IMR-90 (cell line): ENCODE results near the gene MSLN. TPM values are rescaled to one million over a fixed set of nuclear protein-coding genes. Genes with fewer than 3 reads are reported as not detected.

Experiments
- ATAC-seq: fragments of 200-7000 bp; cut with Tn5 transposase; 2 replicates; pipeline ENCODE4 v1.9.1; 2020; ENCODE audit warnings: low read depth, mild to moderate bottlenecking, moderate library complexity
- BruUV-seq: library from RNA; stranded (reverse); fragments of 400-500 nt; replicated peaks from 2 replicates; lab custom pipeline; 2021; lab: Mats Ljungman, UMichigan
- CTCF ChIA-PET: fragments of 300-600 bp; formaldehyde crosslinking; extraction: SDS; loops from one replicate; lab custom pipeline; 2021; ENCODE audit warnings: antibody characterized with exemption; lab: Yijun Ruan, JAX
- POLR2A ChIA-PET: fragments of 300-600 bp; sonication (Branson Sonifier 250); formaldehyde crosslinking; loops from one replicate; lab custom pipeline; 2022; ENCODE audit warnings: antibody characterized with exemption; ENCODE audit not compliant: unreplicated experiment; lab: Charles Lee
- DNase-seq: peaks from one replicate; pipeline ENCODE4 v3.0.0; 2013
- H2AFZ ChIP-seq: replicated peaks from 2 replicates; pipeline ENCODE3; 2013; ENCODE audit warnings: low read length, mild to moderate bottlenecking; ENCODE audit not compliant: poor library complexity
- H2AK5ac ChIP-seq: 2 replicates; pipeline ENCODE4 v1.6.1; 2013; ENCODE audit warnings: low read depth, low read length, inconsistent platforms
- H2AK9ac ChIP-seq: replicated peaks from 2 replicates; pipeline ENCODE3; 2013; ENCODE audit warnings: mild to moderate bottlenecking, low read depth, low read length, moderate library complexity; ENCODE audit not compliant: poor library complexity
- H2BK120ac ChIP-seq: 2 replicates; pipeline ENCODE4 v1.6.1; 2013; ENCODE audit warnings: low read depth, low read length, inconsistent platforms
- H2BK15ac ChIP-seq: 3 replicates; pipeline ENCODE4 v1.6.1; 2013; ENCODE audit warnings: low read depth, low read length, inconsistent platforms
- H2BK20ac ChIP-seq: 2 replicates; pipeline ENCODE4 v1.6.1; 2013; ENCODE audit warnings: low read depth, mild to moderate bottlenecking, inconsistent platforms, low read length, moderate library complexity
- H2BK5ac ChIP-seq: 2 replicates; pipeline ENCODE4 v1.6.1; 2013; ENCODE audit warnings: mild to moderate bottlenecking, low read depth, low read length, inconsistent platforms; ENCODE audit not compliant: poor library complexity, severe bottlenecking
- H3K14ac ChIP-seq: replicated peaks from 2 replicates; pipeline ENCODE4 v1.6.1; 2013; ENCODE audit warnings: low read depth, low read length, inconsistent platforms
- H3K18ac ChIP-seq: 2 replicates; pipeline ENCODE4 v1.6.1; 2013; ENCODE audit warnings: low read depth, low read length, control low read depth
- H3K23ac ChIP-seq: 2 replicates; pipeline ENCODE4 v1.6.1; 2013; ENCODE audit warnings: low read depth, low read length, inconsistent platforms
- H3K27ac ChIP-seq: 2 replicates; pipeline ENCODE4 v1.5.1; 2013; ENCODE audit warnings: mild to moderate bottlenecking, control low read depth, low read length; ENCODE audit not compliant: insufficient read depth
- H3K27me3 ChIP-seq: 2 replicates; pipeline ENCODE4 v1.6.1; 2013; ENCODE audit warnings: low read length; ENCODE audit not compliant: control insufficient read depth, insufficient read depth
- H3K36me3 ChIP-seq: 2 replicates; pipeline ENCODE4 v1.6.1; 2013; ENCODE audit warnings: low read length, mixed read lengths; ENCODE audit not compliant: control insufficient read depth, insufficient read depth
- H3K4ac ChIP-seq: 2 replicates; pipeline ENCODE4 v1.6.1; 2013; ENCODE audit warnings: low read depth, low read length, inconsistent platforms
- H3K4me1 ChIP-seq: 2 replicates; pipeline ENCODE4 v1.6.1; 2013; ENCODE audit warnings: low read length, mixed read lengths; ENCODE audit not compliant: control insufficient read depth, insufficient read depth
- H3K4me2 ChIP-seq: 2 replicates; pipeline ENCODE4 v1.6.1; 2013; ENCODE audit warnings: low read depth, mild to moderate bottlenecking, control low read depth, low read length, moderate library complexity
- H3K4me3 ChIP-seq: 2 replicates; pipeline ENCODE4 v1.5.1; 2013; ENCODE audit warnings: low read depth, mild to moderate bottlenecking, control low read depth, low read length, moderate library complexity; ENCODE audit not compliant: insufficient read depth
- H3K56ac ChIP-seq: 2 replicates; pipeline ENCODE4 v1.6.1; 2013; ENCODE audit warnings: low read length, inconsistent platforms; ENCODE audit not compliant: insufficient read depth; ENCODE audit errors: extremely low read depth
- H3K79me1 ChIP-seq, 2 experiments: 2 replicates each; pipeline ENCODE4 v1.6.1; 2013; ENCODE audit warnings: low read length in 2 of 2, inconsistent platforms in 1 of 2, low read depth in 1 of 2
- H3K9ac ChIP-seq: 2 replicates; pipeline ENCODE4 v1.6.1; 2013; ENCODE audit warnings: low read depth, low read length, control low read depth
- H3K9me1 ChIP-seq: 2 replicates; pipeline ENCODE4 v1.6.1; 2013; ENCODE audit warnings: low read length, inconsistent platforms; ENCODE audit not compliant: insufficient read depth
- H3K9me3 ChIP-seq: 2 replicates; pipeline ENCODE4 v1.6.1; 2013; ENCODE audit warnings: low read length; ENCODE audit not compliant: control insufficient read depth, insufficient read depth
- H4K20me1 ChIP-seq: 2 replicates; pipeline ENCODE4 v1.6.1; 2013; ENCODE audit warnings: low read length, inconsistent platforms; ENCODE audit not compliant: insufficient read depth
- H4K5ac ChIP-seq: 2 replicates; pipeline ENCODE4 v1.6.1; 2013; ENCODE audit warnings: mild to moderate bottlenecking, low read depth, low read length, control low read depth
- H4K8ac ChIP-seq, 2 experiments: 2 replicates each; pipeline ENCODE4 v1.6.1; 2013; ENCODE audit warnings: low read depth in 2 of 2, low read length in 2 of 2, control low read depth in 1 of 2, inconsistent platforms in 1 of 2
- H4K91ac ChIP-seq: 2 replicates; pipeline ENCODE4 v1.6.1; 2013; ENCODE audit warnings: low read depth, low read length, inconsistent platforms; ENCODE audit not compliant: insufficient read depth
- BHLHE40 ChIP-seq: fragments of 150-350 bp; IDR thresholded peaks from 2 replicates; pipeline ENCODE4 v1.6.1; 2016; ENCODE audit warnings: mild to moderate bottlenecking, low read depth, low read length
- CEBPB ChIP-seq: IDR thresholded peaks from 2 replicates; pipeline ENCODE4 v1.6.1; 2012; ENCODE audit warnings: low read depth, low read length, improper control_type of control experiment
- CHD1 ChIP-seq: IDR thresholded peaks from 2 replicates; pipeline ENCODE4 v1.6.1; 2012; ENCODE audit warnings: low read depth, low read length, improper control_type of control experiment
- CTCF ChIP-seq: conservative IDR thresholded peaks from 2 replicates; pipeline ENCODE4 v1.5.1; 2012; ENCODE audit warnings: mild to moderate bottlenecking, low read depth, low read length, improper control_type of control experiment
- ELK1 ChIP-seq: fragments of 150-350 bp; IDR thresholded peaks from 2 replicates; pipeline ENCODE4 v1.6.1; 2016; ENCODE audit warnings: low read depth, mild to moderate bottlenecking, low read length, moderate library complexity, borderline replicate concordance
- FOS ChIP-seq: fragments of 150-350 bp; IDR thresholded peaks from 2 replicates; pipeline ENCODE4 v1.6.1; 2016; ENCODE audit warnings: low read depth, low read length
- MAZ ChIP-seq: IDR thresholded peaks from 2 replicates; pipeline ENCODE4 v1.6.1; 2012; ENCODE audit warnings: low read depth, mild to moderate bottlenecking, low read length, improper control_type of control experiment, moderate library complexity, borderline replicate concordance
- MXI1 ChIP-seq: IDR thresholded peaks from 2 replicates; pipeline ENCODE4 v1.6.1; 2012; ENCODE audit warnings: low read depth, mild to moderate bottlenecking, low read length, moderate library complexity, borderline replicate concordance
- NFE2L2 ChIP-seq: fragments of 150-350 bp; IDR thresholded peaks from 2 replicates; pipeline ENCODE4 v1.6.1; 2016; ENCODE audit warnings: low read depth, mild to moderate bottlenecking, low read length
- POLR2A ChIP-seq: IDR thresholded peaks from 2 replicates; pipeline ENCODE4 v1.6.1; 2012; ENCODE audit warnings: mild to moderate bottlenecking, low read depth, low read length
- RAD21 ChIP-seq: IDR thresholded peaks from 2 replicates; pipeline ENCODE4 v1.6.1; 2012; ENCODE audit warnings: low read length, improper control_type of control experiment
- RFX5 ChIP-seq: IDR thresholded peaks from 2 replicates; pipeline ENCODE4 v1.8.0; 2012; ENCODE audit warnings: low read depth, mild to moderate bottlenecking, low read length, moderate library complexity
- SMC3 ChIP-seq: fragments of 150-350 bp; IDR thresholded peaks from 2 replicates; pipeline ENCODE4 v1.6.1; 2016; ENCODE audit warnings: low read depth, mild to moderate bottlenecking, antibody characterized with exemption, low read length, moderate library complexity
- USF2 ChIP-seq: fragments of 150-350 bp; IDR thresholded peaks from 2 replicates; pipeline ENCODE4 v1.6.1; 2017; ENCODE audit warnings: mild to moderate bottlenecking, antibody characterized with exemption, low read length, low read depth
- WGBS, 2 experiments: methylation state at CpG; one replicate each; pipeline versions ENCODE4 v1.1.5 to v1.1.7; 2013; ENCODE audit warnings: missing lambda C conversion rate in 2 of 2; ENCODE audit not compliant: insufficient read length in 1 of 2; ENCODE audit errors: extremely low coverage in 2 of 2; 5-methylcytosine and 5-hydroxymethylcytosine counted together
- dilution Hi-C: fragments of 300-500 bp; cut with HindIII; formaldehyde crosslinking; loops from one replicate; pipeline ENCODE4 v1.14.3; 2018; ENCODE audit warnings: low sequenced_read_pairs; ENCODE audit not compliant: unreplicated experiment
- in situ Hi-C: fragments of 300-500 bp; cut with MboI; formaldehyde crosslinking; loops from 3 replicates; pipeline ENCODE4 v1.14.3; 2019; ENCODE audit warnings: low sequenced_read_pairs, inconsistent platforms, mixed read lengths
- intact Hi-C: fragments of 100-400 bp; cut with micrococcal nuclease; formaldehyde crosslinking; loops from 2 replicates; pipeline ENCODE4 v1.10.0; 2022
- polyA plus RNA-seq, 3 experiments: library from polyadenylated mRNA; depleted of rRNA; stranded (reverse); fragments of >200 nt; gene quantifications; 2 replicates each; pipeline ENCODE4 v1.2.3, GENCODE V29; 2012; ENCODE audit warnings: low replicate concordance in 1 of 3
- total RNA-seq: library from RNA; depleted of rRNA; stranded (reverse); fragments of >200 nt; gene quantifications from 2 replicates; pipeline ENCODE4 v1.2.3, GENCODE V29; 2012

MSLN gene
- total and polyA plus RNA-seq, 2 of the 4 experiments (the other 2 are of a cell fraction) = 0.14 TPM; not detected in 1

- 77% methylated on average over 23 of the region's 46 CpGs; no CpG with 5 or more reads in 1 of the 2 experiments for WGBS, 2 experiments
- ATAC-seq (no peak), DNase-seq (no peak)
- Histone ChIP-seq H3K27me3 (peaks cover 3% of the 10 kb centered on the region; the same call in 1 of the 2 replicates), H2AK9ac (no peak overlapping the region), H3K36me3 (no peaks in the 10 kb centered on the region), H3K4me2 (no peak overlapping the region), H3K27ac (no peak overlapping the region), H3K4ac (no peak overlapping the region), H3K9ac (no peak overlapping the region), H3K23ac (no peak overlapping the region), H2BK5ac (no peak overlapping the region), H3K14ac (no peak overlapping the region), H3K79me1 (no peaks in the 10 kb centered on the region), H3K18ac (no peak overlapping the region), H3K9me3 (no peaks in the 10 kb centered on the region), H2AK5ac (no peak overlapping the region), H3K9me1 (no peaks in the 10 kb centered on the region), H2AFZ (no peak overlapping the region), H4K20me1 (no peaks in the 10 kb centered on the region), H3K4me1 (no peaks in the 10 kb centered on the region), H2BK15ac (no peak overlapping the region), H4K8ac (no peak overlapping the region), H2BK20ac (no peak overlapping the region), H4K91ac (no peak overlapping the region), H3K4me3 (no peak overlapping the region), H2BK120ac (no peak overlapping the region), H3K56ac (no peak overlapping the region), H4K5ac (no peak overlapping the region)
- ChIA-PET CTCF (no interaction called here), POLR2A (interaction anchor here (0.6 kb wide), 1 partner anchor 11 kb away, joined by 23 read pairs; no protein-coding TSS in a partner anchor)
- dilution Hi-C loops (no loop called here), intact Hi-C loops (no loop called here), in situ Hi-C loops (no loop called here)
- BruUV-seq = no TSS peak
- TF ChIP-seq CEBPB = no peak
- TF ChIP-seq RFX5 = no peak
- TF ChIP-seq BHLHE40 = no peak
- no peak for TF ChIP-seq SMC3
- TF ChIP-seq MXI1 = no peak
- no peak for TF ChIP-seq MAZ
- TF ChIP-seq NFE2L2 = no peak
- TF ChIP-seq RAD21 = no peak
- no peak for TF ChIP-seq USF2
- TF ChIP-seq ELK1 = no peak
- no peak for TF ChIP-seq POLR2A
- no peak for TF ChIP-seq FOS
- no peak for TF ChIP-seq CHD1
- TF ChIP-seq CTCF = no peak
Observed at GRCh38 chr16:774086-775001, 13.8 kb downstream of the MSLN start.
